Glomerular visceral epithelial cell (primary cell): Measurements from ENCODE around the gene UNC13D.
"Not testable (repeated sequence)": the region's sequence is repeated elsewhere in the genome, so short reads cannot be mapped to it uniquely, and the experiment has no call there.

Experiments used
- DNase-seq: peaks from one replicate; pipeline ENCODE4 v3.0.0-alpha.2; 2016; ENCODE audit errors: extremely low spot score

UNC13D gene

DNA sequence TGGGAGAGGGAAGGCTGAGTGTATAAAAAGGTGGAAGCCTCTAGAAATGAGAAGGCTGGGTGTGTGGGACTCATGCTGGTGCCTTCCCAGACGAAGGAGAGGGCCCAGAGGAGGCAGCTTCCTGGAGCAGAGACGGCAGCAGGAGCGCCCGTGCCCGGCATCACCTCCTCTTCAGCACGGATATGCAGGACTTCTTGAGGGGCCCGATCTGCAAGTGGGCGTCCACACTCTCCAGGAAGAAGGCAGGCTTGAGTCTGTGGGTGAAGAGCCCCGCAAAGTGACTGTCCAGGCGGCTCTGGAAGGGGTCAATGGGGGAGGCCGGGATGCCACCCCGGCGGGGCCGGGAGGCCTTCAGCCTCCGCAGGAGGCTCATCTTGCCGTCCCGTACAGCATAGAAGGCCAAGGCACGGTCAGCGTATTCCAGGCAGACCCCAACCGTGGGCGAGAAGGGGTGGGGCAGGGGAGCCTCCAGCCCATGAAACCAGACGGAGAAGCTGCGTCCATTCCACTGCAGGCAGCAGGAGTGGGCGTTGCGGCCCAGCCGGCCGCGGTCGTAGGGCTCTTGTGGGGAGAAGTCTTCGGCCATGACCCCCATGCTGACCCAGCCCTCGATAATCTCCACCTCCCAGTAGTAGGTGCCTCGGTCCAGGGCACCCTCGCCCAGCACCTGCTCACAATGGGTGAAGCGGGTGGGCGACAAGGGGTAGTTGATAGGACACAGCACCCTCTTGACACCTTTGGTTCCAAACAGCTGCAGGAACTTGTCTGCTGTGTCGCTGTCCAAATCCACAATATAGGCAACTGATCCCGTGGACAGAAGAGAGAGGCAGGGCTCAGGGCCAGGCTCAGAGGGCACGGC is 30.3 kb upstream of the UNC13D start:
- DNase-seq: no peak

GRCh38 chr17:75873587-75874322 is 29.6 kb upstream of the UNC13D start:
- DNase-seq: no peak

GRCh38 chr17:75872434-75873351 is 28.5 kb upstream of the UNC13D start:
- DNase-seq: peak; percentile 79

GRCh38 chr17:75870228-75870627 is 26.0 kb upstream of the UNC13D start:
- DNase-seq: not testable (repeated sequence)

- no peak for DNase-seq
These were observed 25.3 kb upstream of the UNC13D start for GRCh38 chr17:75869282-75870141.

GRCh38 chr17:75868730-75869281 is 24.6 kb upstream of the UNC13D start:
- not testable (repeated sequence) for DNase-seq

GRCh38 chr17:75865404-75866188 is 21.4 kb upstream of the UNC13D start:
- not testable (repeated sequence) for DNase-seq

DNA sequence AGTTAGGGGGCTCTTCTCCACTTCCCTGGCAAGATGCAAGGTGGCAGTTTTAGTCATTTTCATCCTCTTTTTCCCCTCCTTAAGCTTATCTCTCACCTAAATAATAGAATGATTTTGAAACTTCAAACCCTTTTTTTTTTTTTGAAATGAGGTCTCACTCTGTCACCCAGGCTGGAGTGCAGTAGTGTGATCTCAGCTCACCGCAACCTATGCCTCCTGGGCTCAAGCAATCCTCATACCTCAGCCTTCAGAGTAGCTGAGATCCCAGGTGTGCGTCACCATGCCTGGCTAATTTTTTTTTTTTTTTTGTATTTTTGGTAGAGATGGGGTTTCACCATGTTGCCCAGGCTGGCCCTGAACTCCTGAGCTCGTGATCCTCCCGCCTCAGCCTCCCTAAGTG is 20.7 kb upstream of the UNC13D start:
- not testable (repeated sequence) for DNase-seq

DNA sequence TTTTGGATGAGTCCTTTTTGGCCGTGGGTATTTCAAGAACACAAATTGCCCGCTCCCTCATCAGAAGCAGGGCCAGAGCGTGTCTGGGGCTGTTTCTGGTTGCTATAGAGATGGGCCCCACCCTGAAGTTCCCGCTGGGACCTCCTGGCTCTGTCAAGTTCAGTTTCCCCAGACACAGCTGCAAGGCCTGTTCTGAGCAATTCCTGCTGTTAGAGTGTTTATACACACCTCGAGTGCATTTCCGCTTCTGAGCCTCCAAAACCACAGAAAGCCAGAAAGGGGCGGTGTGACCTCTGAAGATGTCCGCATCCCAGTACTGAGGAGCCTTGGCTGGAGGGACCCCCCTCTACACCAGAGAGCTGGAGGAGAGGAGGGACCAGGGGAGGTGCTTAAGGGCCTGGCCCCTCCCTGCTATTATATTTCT is 20.3 kb upstream of the UNC13D start:
- DNase-seq: no peak

DNA sequence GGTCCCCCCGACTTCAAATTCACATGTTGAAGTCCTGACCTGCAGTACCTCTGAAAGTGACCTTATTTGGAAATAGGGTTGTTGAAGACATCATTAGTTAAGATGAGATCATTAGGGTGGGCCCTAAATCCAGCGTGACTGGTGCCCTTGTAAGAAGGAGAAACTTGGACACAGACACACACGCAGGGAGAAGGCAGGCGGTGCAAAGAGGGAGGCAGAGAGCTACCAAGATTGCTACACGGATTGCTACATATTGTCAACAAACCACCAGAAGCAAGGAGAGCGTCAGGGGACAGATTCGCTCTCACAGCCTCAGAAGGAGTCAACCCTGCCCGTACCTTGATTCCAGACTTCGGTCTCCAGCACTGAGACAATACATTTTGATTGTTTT is 17.7 kb upstream of the UNC13D start:
- no peak for DNase-seq

- DNase-seq: not testable (repeated sequence)
These were observed 15.2 kb upstream of the UNC13D start for GRCh38 chr17:75859358-75859757.

DNA sequence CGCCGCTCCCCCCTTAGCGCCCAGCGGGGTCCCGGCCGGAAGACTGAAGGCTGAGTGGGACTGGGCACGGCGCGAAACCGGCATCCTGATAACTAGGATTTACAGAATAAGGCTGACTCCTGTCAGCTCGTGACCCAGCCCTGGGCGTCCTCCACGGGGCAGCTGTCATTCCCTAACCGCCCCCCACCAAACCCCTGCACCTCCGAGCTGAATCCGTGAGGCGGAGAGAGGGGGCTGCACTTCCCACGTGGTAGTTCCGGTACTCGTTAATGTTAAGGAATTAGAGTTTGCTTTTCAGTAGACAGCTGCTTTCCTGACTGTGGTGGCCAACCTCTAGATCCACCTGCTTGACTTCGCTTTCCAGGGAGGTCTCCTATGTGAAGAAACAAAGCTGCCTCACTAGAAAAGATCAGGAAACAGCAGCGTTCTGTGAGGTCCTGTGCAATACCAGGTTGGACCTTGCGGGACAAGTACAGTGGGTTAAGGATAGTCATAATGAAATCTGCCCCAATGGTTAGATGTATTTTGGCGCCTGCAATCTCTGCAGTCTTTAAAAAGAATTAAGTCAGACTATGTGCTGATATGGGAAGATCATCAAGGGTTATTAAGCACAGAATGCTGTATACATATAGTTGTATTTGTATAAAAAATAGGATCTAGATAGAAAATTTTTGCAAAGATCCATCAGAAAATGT is 12.0 kb upstream of the UNC13D start:
- DNase-seq: peak; percentile 37

- peak; percentile 100 for DNase-seq
These were observed 11.3 kb upstream of the UNC13D start, which contains the start of gene WBP2 for GRCh38 chr17:75855310-75856061. Gene WBP2, minus strand, starts transcription at chr17:75855335. Its CDS starts 38 bp downstream, at chr17:75855297.

- DNase-seq: no peak
These were observed 10.7 kb upstream of the UNC13D start for GRCh38 chr17:75854881-75855309.

GRCh38 chr17:75854101-75854748 is 10.0 kb upstream of the UNC13D start:
- peak; percentile 69 for DNase-seq

- no peak for DNase-seq
These were observed 9.2 kb upstream of the UNC13D start for GRCh38 chr17:75853433-75853832.

DNA sequence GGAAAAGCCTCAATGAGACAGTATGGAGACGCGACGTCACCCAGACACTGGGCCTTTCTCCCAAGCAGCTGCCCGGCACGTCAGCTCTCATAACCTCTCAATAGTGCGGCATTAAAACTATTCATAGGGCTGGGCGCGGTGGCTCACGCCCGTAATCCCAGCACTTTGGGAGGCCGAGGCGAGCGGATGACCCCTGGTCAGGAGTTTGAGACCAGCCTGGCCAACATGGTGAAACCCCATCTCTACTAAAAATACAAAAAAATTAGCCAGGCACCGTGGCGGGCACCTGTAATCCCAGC is 7.4 kb upstream of the UNC13D start:
- not testable (repeated sequence) for DNase-seq
